K562 (cell line): ENCODE measurements around the gene CTDSPL. TPM values are rescaled to one million over a fixed set of nuclear protein-coding genes. Genes with fewer than 3 reads are reported as not detected.

Source experiments
- ATAC-seq: fragments of 200-7000 bp; cut with Tn5 transposase; 3 replicates; pipeline ENCODE4 v1.9.1; 2020; ENCODE audit warnings: moderate library complexity
- BruUV-seq: library from RNA; stranded (reverse); fragments of 400-500 nt; replicated peaks from 2 replicates; lab custom pipeline; 2021; lab: Mats Ljungman, UMichigan
- CTCF ChIA-PET: fragments of 300-600 bp; formaldehyde crosslinking; extraction: SDS; loops from one replicate; lab custom pipeline; 2021; ENCODE audit warnings: low intra/inter-chr PET ratio; lab: Yijun Ruan, JAX
- POLR2A ChIA-PET: fragments of 300-600, 350-650 bp; sonication (Branson Sonifier 250); formaldehyde crosslinking; extraction: SDS; loops from one replicate; lab custom pipeline; 2021; ENCODE audit warnings: antibody characterized with exemption, inconsistent platforms; lab: Yijun Ruan, JAX
- DNase-seq, 4 experiments: peaks; one replicate each; pipeline versions ENCODE4 v3.0.0 to v3.0.0-alpha.2; 2011 to 2018; ENCODE audit warnings: low spot score in 3 of 4, mixed read lengths in 3 of 4; ENCODE audit errors: extremely low read depth in 1 of 4
- FAIRE-seq: peaks from 2 replicates; lab custom pipeline; 2011; peaks lifted over from hg19 to GRCh38; lab: Jason Lieb, UNC
- H2AFZ ChIP-seq: 2 replicates; pipeline ENCODE4 v1.6.0; 2011; ENCODE audit warnings: low read depth, low read length, control low read depth, inconsistent platforms
- H3K27ac ChIP-seq: fragments of 200-600 bp; 3 replicates; pipeline ENCODE4 v1.8.0; 2011; ENCODE audit warnings: low read depth, mild to moderate bottlenecking, control low read depth, inconsistent platforms, low read length, moderate library complexity, mixed read lengths; ENCODE audit errors: extremely low read depth
- H3K27me3 ChIP-seq, 2 experiments: fragments of 300-600 bp in 1 of 2; 2 replicates in 1 of 2; 3 replicates in 1 of 2; pipeline versions ENCODE4 v1.6.0 to v1.8.0; 2011; ENCODE audit warnings: inconsistent platforms in 2 of 2, low read length in 2 of 2, mild to moderate bottlenecking in 1 of 2, mixed read lengths in 1 of 2, moderate library complexity in 1 of 2; ENCODE audit not compliant: control insufficient read depth in 2 of 2, insufficient read depth in 2 of 2
- H3K36me3 ChIP-seq: fragments of 300-600 bp; 3 replicates; pipeline ENCODE4 v1.8.0; 2011; ENCODE audit warnings: mild to moderate bottlenecking, low read length, inconsistent platforms; ENCODE audit not compliant: control insufficient read depth, insufficient read depth
- H3K4me1 ChIP-seq, 2 experiments: fragments of 200-600 bp in 1 of 2; replicated peaks in 1 of 2; 2 replicates in 1 of 2; 3 replicates in 1 of 2; pipeline versions ENCODE4 v1.5.1 to v1.8.0; 2011; ENCODE audit warnings: inconsistent platforms in 2 of 2, low read length in 2 of 2, mild to moderate bottlenecking in 1 of 2, mixed read lengths in 1 of 2, moderate library complexity in 1 of 2; ENCODE audit not compliant: control insufficient read depth in 2 of 2, insufficient read depth in 2 of 2
- H3K4me2 ChIP-seq: 2 replicates; pipeline ENCODE4 v1.6.1; 2011; ENCODE audit warnings: low read length, control low read depth, inconsistent platforms, mixed read lengths; ENCODE audit not compliant: insufficient read depth
- H3K4me3 ChIP-seq: fragments of 200-600 bp; sonication (generic), shearing (Covaris generic); 2 replicates; pipeline ENCODE4 v1.5.1; 2016; ENCODE audit warnings: control low read depth, inconsistent platforms
- H3K79me2 ChIP-seq: fragments of 200-600 bp; 3 replicates; pipeline ENCODE4 v1.8.0; 2011; ENCODE audit warnings: low read length, inconsistent platforms; ENCODE audit not compliant: control insufficient read depth, insufficient read depth
- H3K9ac ChIP-seq, 2 experiments: 2 replicates each; pipeline versions ENCODE4 v1.6.0 to v1.6.1; 2011; ENCODE audit warnings: low read depth in 2 of 2, low read length in 2 of 2, control low read depth in 1 of 2, inconsistent platforms in 1 of 2, mild to moderate bottlenecking in 1 of 2, mixed read lengths in 1 of 2; ENCODE audit not compliant: insufficient read depth in 1 of 2
- H3K9me1 ChIP-seq: one replicate; pipeline ENCODE4 v1.6.0; 2011; ENCODE audit warnings: inconsistent platforms, mild to moderate bottlenecking, low read length, moderate library complexity; ENCODE audit not compliant: control insufficient read depth, insufficient read depth
- H3K9me3 ChIP-seq: replicated peaks from 2 replicates; pipeline ENCODE4 v1.5.1; 2011; ENCODE audit warnings: low read depth, low read length, inconsistent platforms; ENCODE audit not compliant: control insufficient read depth, insufficient read depth
- H4K20me1 ChIP-seq: replicated peaks from 2 replicates; pipeline ENCODE4 v1.6.1; 2011; ENCODE audit warnings: low read length, inconsistent platforms, mixed read lengths; ENCODE audit not compliant: control insufficient read depth, insufficient read depth
- CHD1 ChIP-seq: fragments of 200-600 bp; sonication (generic); IDR thresholded peaks from one replicate; pipeline ENCODE4 v1.6.1; 2012; ENCODE audit warnings: mild to moderate bottlenecking, moderate library complexity, low read length, inconsistent platforms
- ESRRA ChIP-seq: fragments of 450-650 bp; IDR thresholded peaks from 2 replicates; pipeline ENCODE4 v1.6.1; 2014; ENCODE audit warnings: low read depth, mild to moderate bottlenecking, moderate library complexity, borderline replicate concordance
- HNRNPUL1 ChIP-seq: fragments of 200-400 bp; formaldehyde crosslinking; IDR thresholded peaks from 2 replicates; pipeline ENCODE4 v1.6.1; 2017; ENCODE audit warnings: low read length
- RAD51 ChIP-seq: fragments of 450-650 bp; IDR thresholded peaks from 2 replicates; pipeline ENCODE4 v1.7.1; 2016; ENCODE audit warnings: low read depth, mild to moderate bottlenecking, borderline replicate concordance
- XRCC5 ChIP-seq: fragments of 200-400 bp; formaldehyde crosslinking; IDR thresholded peaks from 2 replicates; pipeline ENCODE4 v1.6.1; 2017; ENCODE audit warnings: low read depth, mild to moderate bottlenecking, low read length
- YY1 ChIP-seq, 3 experiments: IDR thresholded peaks; 2 replicates each; pipeline ENCODE4 v1.6.1; 2011; ENCODE audit warnings: low read length in 2 of 3, mild to moderate bottlenecking in 2 of 3, moderate library complexity in 2 of 3, borderline replicate concordance in 1 of 3, control low read depth in 1 of 3, low read depth in 1 of 3; ENCODE audit not compliant: insufficient read depth in 3 of 3, insufficient replicate concordance in 2 of 3, control insufficient read depth in 1 of 3, insufficient read length in 1 of 3; ENCODE audit errors: extremely low read depth in 1 of 3
- ZNF431 ChIP-seq: sonication (generic); formaldehyde crosslinking; IDR thresholded peaks from 2 replicates; pipeline ENCODE4 v1.8.0; 2022; ENCODE audit warnings: mild to moderate bottlenecking, missing genetic modification reagents
- WGBS: fragments of 100-300 bp; shearing (Covaris generic); methylation state at CpG from one replicate; pipeline ENCODE4 v1.1.6; 2016; ENCODE audit warnings: low coverage, mixed read lengths; ENCODE audit not compliant: insufficient coverage; ENCODE audit errors: missing lambda C conversion rate; 5-methylcytosine and 5-hydroxymethylcytosine counted together
- in situ Hi-C: fragments of 300-500 bp; cut with MboI; formaldehyde crosslinking; loops from 4 replicates; pipeline ENCODE4 v1.15.0; 2018; ENCODE audit warnings: inconsistent platforms, mixed read lengths
- intact Hi-C: fragments of 100-400 bp; cut with micrococcal nuclease; formaldehyde crosslinking; loops from 2 replicates; pipeline ENCODE4 v1.14.2; 2022
- polyA plus RNA-seq, 8 experiments: library from polyadenylated mRNA; depleted of rRNA in 4 of 8; stranded (reverse) in 5 of 8; unstranded in 3 of 8; fragments of >200 nt; fragmentation: Nextera tagmentation in 2 of 8; fragmentation: Illumina TruSeq in 1 of 8; extraction: Ambion mirVana in 2 of 8; extraction: Trizol in 1 of 8; gene quantifications; 2 replicates each; pipeline versions ENCODE4 v1.2.1 to v1.2.3, GENCODE V29; 2011 to 2014; ENCODE audit warnings: inconsistent platforms in 1 of 8, missing spikeins in 1 of 8
- total RNA-seq, 7 experiments: library from RNA; depleted of rRNA in 6 of 7; stranded (reverse); fragments of >200 nt in 6 of 7; fragmentation: Illumina TruSeq in 2 of 7; extraction: Trizol in 2 of 7; gene quantifications; 2 replicates each; pipeline versions ENCODE4 v1.2.1 to v1.2.3, GENCODE V29; 2011 to 2021; ENCODE audit warnings: low replicate concordance in 1 of 7
- TF ChIP-seq, protein P1 (sequence below): sonication (generic); formaldehyde crosslinking; IDR thresholded peaks from 2 replicates; pipeline ENCODE4 v1.5.0; 2020; ENCODE audit warnings: missing genetic modification reagents
- TF ChIP-seq, protein P2 (sequence below): fragments of 450-650 bp; IDR thresholded peaks from 2 replicates; pipeline ENCODE4 v1.6.1; 2016; ENCODE audit warnings: missing biosample characterization, missing genetic modification characterization
- TF ChIP-seq, protein P3 (sequence below): sonication (generic); formaldehyde crosslinking; IDR thresholded peaks from 2 replicates; pipeline ENCODE4 v1.8.1; 2023; ENCODE audit warnings: mild to moderate bottlenecking, missing genetic modification reagents

CTDSPL gene
- total and polyA plus RNA-seq, 9 of the 15 experiments (the other 6 are each of a cell fraction or from before 2014, with no cell fraction given): 5.1 to 19.3 (median 11.3) TPM

DNA sequence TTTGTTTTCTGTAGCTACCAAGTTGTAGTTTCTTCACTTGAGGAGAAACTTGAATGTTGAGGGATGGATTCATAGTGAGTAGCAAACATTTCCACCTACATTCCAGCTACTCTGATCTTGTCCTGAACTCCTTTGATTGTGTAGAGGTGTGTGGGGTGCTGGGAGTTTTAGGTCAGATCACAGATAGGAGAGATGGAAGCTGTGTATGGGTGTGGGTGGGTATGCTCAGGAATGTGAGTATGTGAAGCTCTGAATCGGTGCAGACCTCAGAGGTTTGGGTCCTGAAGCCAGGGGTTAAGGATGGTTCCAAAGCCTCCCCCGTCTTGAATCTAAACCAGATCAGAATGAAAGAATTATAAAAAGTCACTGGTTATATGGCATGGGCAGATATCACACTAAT, 76.3 kb downstream of the CTDSPL start:
- peaks cover 0 to 6% of the 10 kb centered on the region in 2 experiments; a peak in 3 of 5 replicates for H3K27me3 ChIP-seq
- H3K4me3 ChIP-seq: no peak overlapping the region
- intact Hi-C loops: no loop called here
- no peak overlapping the region for H3K27ac ChIP-seq
- no TSS peak for BruUV-seq
- no peaks in the 10 kb centered on the region for H3K4me1 ChIP-seq
- no peak overlapping the region for H3K9ac ChIP-seq
- WGBS: 20% methylated on average over 2 of the region's 2 CpGs
- POLR2A ChIA-PET: interaction anchor here (0.6 to 1.6 kb wide), 3 partner anchors 15 to 656 kb away, joined by 3 to 4 read pairs (median 3); no protein-coding TSS in a partner anchor
- H3K36me3 ChIP-seq: no peaks in the 10 kb centered on the region
- FAIRE-seq (no peak), DNase-seq (no peak), ATAC-seq (no peak)
- H4K20me1 ChIP-seq: no peaks in the 10 kb centered on the region
- no peak overlapping the region for H2AFZ ChIP-seq
- in situ Hi-C loops: no loop called here
- H3K9me1 ChIP-seq: no peaks in the 10 kb centered on the region
- no peaks in the 10 kb centered on the region for H3K9me3 ChIP-seq
- CTCF ChIA-PET: no interaction called here
- no peak for TF ChIP-seq YY1 (IDR thresholded peaks at IDR 0.05; ENCODE audit: borderline replicate concordance in 1 of 3, control insufficient read depth in 1 of 3, extremely low read depth in 1 of 3, insufficient read depth in 3 of 3, insufficient read length in 1 of 3, insufficient replicate concordance in 2 of 3, low read depth in 1 of 3, low read length in 2 of 3)
- H3K4me2 ChIP-seq: no peak overlapping the region
- H3K79me2 ChIP-seq: no peaks in the 10 kb centered on the region

DNA sequence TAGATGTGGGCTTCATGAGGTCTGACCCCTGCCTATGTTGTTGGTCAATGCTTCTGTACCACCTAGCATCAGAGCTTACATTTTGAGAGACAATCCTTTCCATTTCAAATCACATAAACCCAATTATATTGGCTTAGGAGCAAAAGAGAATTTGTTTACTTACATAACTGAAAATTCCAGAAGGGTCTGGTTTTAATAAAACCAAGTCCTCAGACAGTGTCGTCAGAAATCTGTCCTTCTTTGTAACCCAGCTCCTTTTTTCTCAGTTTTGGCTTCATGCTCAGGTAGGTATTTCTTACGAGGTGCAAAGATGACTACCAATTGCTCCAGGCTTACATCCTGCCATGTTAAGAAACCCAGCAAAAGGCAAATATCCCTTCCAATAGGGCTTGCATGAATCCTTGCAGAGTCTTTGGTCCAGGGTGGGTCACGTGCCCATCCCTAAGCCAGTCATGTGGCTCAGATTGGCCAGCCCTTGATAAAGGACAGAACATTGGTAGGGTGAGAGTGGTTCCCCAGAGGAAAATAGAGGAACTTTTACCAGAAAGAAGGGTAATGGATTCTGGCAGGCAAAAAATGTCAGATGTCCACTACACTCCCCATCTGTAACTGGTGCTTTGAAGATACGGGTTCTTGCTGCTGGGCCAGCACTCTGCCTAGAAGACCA, 78.7 kb downstream of the CTDSPL start:
- Histone ChIP-seq H3K36me3 (no peaks in the 10 kb centered on the region), H3K4me2 (no peak overlapping the region), H3K9ac (no peak overlapping the region), H4K20me1 (no peaks in the 10 kb centered on the region; the same call in 1 of the 2 replicates), H3K4me3 (no peak overlapping the region), H3K9me3 (no peaks in the 10 kb centered on the region), H3K4me1 (peaks cover 0 to 6% of the 10 kb centered on the region in 2 experiments; a peak in 2 of 5 replicates), H3K79me2 (no peaks in the 10 kb centered on the region), H2AFZ (no peak overlapping the region), H3K27ac (no peak overlapping the region), H3K9me1 (peaks cover 3% of the 10 kb centered on the region), H3K27me3 (peaks cover 2 to 5% of the 10 kb centered on the region in 2 experiments; a peak in 4 of 5 replicates)
- intact Hi-C loops: no loop called here
- ATAC-seq (peak; percentile 67), FAIRE-seq (no peak), DNase-seq (peak in 1 of 4 experiments; percentile 33)
- ChIA-PET CTCF (no interaction called here), POLR2A (interaction anchor here (0.6 to 1.0 kb wide), 3 partner anchors 15 to 335 kb away, joined by 3 to 4 read pairs (median 3); no protein-coding TSS in a partner anchor)
- BruUV-seq: no TSS peak
- in situ Hi-C loops: no loop called here
- 26% methylated on average over 4 of the region's 4 CpGs for WGBS
- TF ChIP-seq CHD1 (no peak), ESRRA (no peak), XRCC5 (no peak), ZNF431 (CRISPR knock-in tag) (no peak), RAD51 (peak; percentile 81), HNRNPUL1 (no peak)
- TF ChIP-seq, protein P1, sequence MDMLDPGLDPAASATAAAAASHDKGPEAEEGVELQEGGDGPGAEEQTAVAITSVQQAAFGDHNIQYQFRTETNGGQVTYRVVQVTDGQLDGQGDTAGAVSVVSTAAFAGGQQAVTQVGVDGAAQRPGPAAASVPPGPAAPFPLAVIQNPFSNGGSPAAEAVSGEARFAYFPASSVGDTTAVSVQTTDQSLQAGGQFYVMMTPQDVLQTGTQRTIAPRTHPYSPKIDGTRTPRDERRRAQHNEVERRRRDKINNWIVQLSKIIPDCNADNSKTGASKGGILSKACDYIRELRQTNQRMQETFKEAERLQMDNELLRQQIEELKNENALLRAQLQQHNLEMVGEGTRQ (CRISPR knock-in tag): peak; percentile 84
- TF ChIP-seq, protein P2, sequence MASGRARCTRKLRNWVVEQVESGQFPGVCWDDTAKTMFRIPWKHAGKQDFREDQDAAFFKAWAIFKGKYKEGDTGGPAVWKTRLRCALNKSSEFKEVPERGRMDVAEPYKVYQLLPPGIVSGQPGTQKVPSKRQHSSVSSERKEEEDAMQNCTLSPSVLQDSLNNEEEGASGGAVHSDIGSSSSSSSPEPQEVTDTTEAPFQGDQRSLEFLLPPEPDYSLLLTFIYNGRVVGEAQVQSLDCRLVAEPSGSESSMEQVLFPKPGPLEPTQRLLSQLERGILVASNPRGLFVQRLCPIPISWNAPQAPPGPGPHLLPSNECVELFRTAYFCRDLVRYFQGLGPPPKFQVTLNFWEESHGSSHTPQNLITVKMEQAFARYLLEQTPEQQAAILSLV (tag): no peak
- TF ChIP-seq, protein P3, sequence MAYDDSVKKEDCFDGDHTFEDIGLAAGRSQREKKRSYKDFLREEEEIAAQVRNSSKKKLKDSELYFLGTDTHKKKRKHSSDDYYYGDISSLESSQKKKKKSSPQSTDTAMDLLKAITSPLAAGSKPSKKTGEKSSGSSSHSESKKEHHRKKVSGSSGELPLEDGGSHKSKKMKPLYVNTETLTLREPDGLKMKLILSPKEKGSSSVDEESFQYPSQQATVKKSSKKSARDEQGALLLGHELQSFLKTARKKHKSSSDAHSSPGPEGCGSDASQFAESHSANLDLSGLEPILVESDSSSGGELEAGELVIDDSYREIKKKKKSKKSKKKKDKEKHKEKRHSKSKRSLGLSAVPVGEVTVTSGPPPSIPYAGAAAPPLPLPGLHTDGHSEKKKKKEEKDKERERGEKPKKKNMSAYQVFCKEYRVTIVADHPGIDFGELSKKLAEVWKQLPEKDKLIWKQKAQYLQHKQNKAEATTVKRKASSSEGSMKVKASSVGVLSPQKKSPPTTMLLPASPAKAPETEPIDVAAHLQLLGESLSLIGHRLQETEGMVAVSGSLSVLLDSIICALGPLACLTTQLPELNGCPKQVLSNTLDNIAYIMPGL (CRISPR knock-in tag): no peak
